Panc1 (cell line): ENCODE results near the gene NPTXR. TPM values are rescaled to one million over a fixed set of nuclear protein-coding genes. Genes with fewer than 3 reads are reported as not detected.

ENCODE experiments used
- ATAC-seq: fragments of 200-7000 bp; cut with Tn5 transposase; 2 replicates; pipeline ENCODE4 v1.9.1; 2020; ENCODE audit warnings: mild to moderate bottlenecking, moderate library complexity
- BruUV-seq: library from RNA; stranded (reverse); fragments of 400-500 nt; replicated peaks from 2 replicates; lab custom pipeline; 2021; lab: Mats Ljungman, UMichigan
- CTCF ChIA-PET: fragments of 300-600 bp; sonication (Branson Sonifier 250); formaldehyde crosslinking; loops from one replicate; lab custom pipeline; 2022; ENCODE audit warnings: antibody characterized with exemption; lab: Charles Lee
- POLR2A ChIA-PET: fragments of 300-600 bp; sonication (Branson Sonifier 250); formaldehyde crosslinking; loops from one replicate; lab custom pipeline; 2022; ENCODE audit warnings: antibody characterized with exemption; lab: Charles Lee
- DNase-seq: peaks from one replicate; pipeline ENCODE4 v3.0.0-alpha.2; 2010; ENCODE audit warnings: low read depth, low spot score
- H3K27ac ChIP-seq: 2 replicates; pipeline ENCODE4 v1.5.1; 2011; ENCODE audit warnings: mild to moderate bottlenecking, low read length, inconsistent platforms
- H3K27me3 ChIP-seq: fragments of 200-500 bp; sonication (Bioruptor generic); 2 replicates; pipeline ENCODE4 v1.6.0; 2014; ENCODE audit warnings: low read length, inconsistent platforms; ENCODE audit not compliant: control insufficient read depth, insufficient read depth
- H3K36me3 ChIP-seq: fragments of 200-500 bp; sonication (Bioruptor generic); 2 replicates; pipeline ENCODE4 v1.5.1; 2014; ENCODE audit warnings: inconsistent platforms, mild to moderate bottlenecking, low read length, moderate library complexity; ENCODE audit not compliant: control insufficient read depth, insufficient read depth
- H3K4me1 ChIP-seq: 2 replicates; pipeline ENCODE4 v1.5.1; 2011; ENCODE audit warnings: inconsistent platforms, mild to moderate bottlenecking, low read length, moderate library complexity; ENCODE audit not compliant: control insufficient read depth, insufficient read depth
- H3K4me3 ChIP-seq, 2 experiments: 2 replicates each; pipeline ENCODE4 v1.5.1; 2011 to 2012; ENCODE audit warnings: low read depth in 2 of 2, low read length in 2 of 2, mild to moderate bottlenecking in 2 of 2, inconsistent platforms in 1 of 2, moderate library complexity in 1 of 2
- H3K9me3 ChIP-seq: fragments of 200-500 bp; sonication (Bioruptor generic); 2 replicates; pipeline ENCODE4 v1.5.1; 2014; ENCODE audit warnings: low read depth, mild to moderate bottlenecking, inconsistent platforms, low read length, moderate library complexity; ENCODE audit not compliant: control insufficient read depth, insufficient read depth
- CTCF ChIP-seq: fragments of 450-650 bp; IDR thresholded peaks from 2 replicates; pipeline ENCODE4 v1.5.1; 2017; ENCODE audit warnings: mild to moderate bottlenecking
- POLR2AphosphoS5 ChIP-seq: IDR thresholded peaks from 2 replicates; pipeline ENCODE4 v1.6.1; 2012; ENCODE audit warnings: mild to moderate bottlenecking, low read depth, low read length, moderate library complexity
- REST ChIP-seq, 2 experiments: IDR thresholded peaks; 2 replicates each; pipeline ENCODE4 v1.6.1; 2011 to 2012; ENCODE audit warnings: low read depth in 2 of 2, control low read depth in 1 of 2, low read length in 1 of 2, mild to moderate bottlenecking in 1 of 2, moderate library complexity in 1 of 2; ENCODE audit not compliant: insufficient read depth in 1 of 2
- SIN3A ChIP-seq: IDR thresholded peaks from 2 replicates; pipeline ENCODE4 v1.6.1; 2012; ENCODE audit warnings: low read depth, mild to moderate bottlenecking, low read length, moderate library complexity, borderline replicate concordance; ENCODE audit not compliant: insufficient read depth
- TCF7L2 ChIP-seq: IDR thresholded peaks from 2 replicates; pipeline ENCODE4 v1.6.1; 2011; ENCODE audit warnings: mild to moderate bottlenecking, low read depth, low read length, inconsistent platforms
- in situ Hi-C: cut with HindIII; loops from 2 replicates; pipeline ENCODE4 v1.10.0; 2016; ENCODE audit warnings: low sequenced_read_pairs, low pct_unique_long_range_greater_than_20kb
- intact Hi-C: fragments of 100-400 bp; cut with micrococcal nuclease; formaldehyde crosslinking; loops from one replicate; pipeline ENCODE4 v1.10.0; 2022; ENCODE audit not compliant: unreplicated experiment
- total RNA-seq: library from RNA; stranded (reverse); gene quantifications from one replicate; pipeline ENCODE4 v1.2.1, GENCODE V29; 2021; ENCODE audit not compliant: unreplicated experiment

Gene NPTXR
- total RNA-seq, 1 experiment from 2014 or later = 32.6 TPM

- POLR2A ChIA-PET = no interaction called here
Measured at GRCh38 chr22:38830026-38830844, 13.6 kb downstream of the NPTXR start.

GRCh38 chr22:38829485-38829884 lies 14.3 kb downstream of the NPTXR start:
- no peaks in the 10 kb centered on the region for H3K9me3 ChIP-seq
- no peaks in the 10 kb centered on the region for H3K27me3 ChIP-seq
- no peak for DNase-seq
- intact Hi-C loops = no loop called here
- H3K27ac ChIP-seq = no peak overlapping the region
- in situ Hi-C loops = no loop called here
- ChIA-PET CTCF (no interaction called here), POLR2A (no interaction called here)
- no peaks in the 10 kb centered on the region; the same call in 1 of the 2 replicates for H3K4me1 ChIP-seq
- no peak for TF ChIP-seq CTCF
- no peak for TF ChIP-seq POLR2AphosphoS5
- TF ChIP-seq TCF7L2 = no peak
- TF ChIP-seq REST (IDR thresholded peaks at IDR 0.05; ENCODE audit: insufficient read depth in 1 of 2, low read depth in 2 of 2, low read length in 1 of 2) = no peak
- TF ChIP-seq SIN3A = no peak
- H3K4me3 ChIP-seq = no peak overlapping the region
- BruUV-seq = no TSS peak
- ATAC-seq = no peak; the same call in 1 of the 2 replicates
- H3K36me3 ChIP-seq = no peaks in the 10 kb centered on the region

More at GRCh38 chr22:38830026-38830844, 13.6 kb downstream of the NPTXR start:
- in situ Hi-C loops = no loop called here
- no peak for ATAC-seq
- Histone ChIP-seq H3K27ac (no peak overlapping the region), H3K27me3 (no peaks in the 10 kb centered on the region), H3K9me3 (no peaks in the 10 kb centered on the region), H3K36me3 (no peaks in the 10 kb centered on the region), H3K4me1 (no peaks in the 10 kb centered on the region; the same call in 1 of the 2 replicates), H3K4me3 (no peak overlapping the region)
- no TSS peak for BruUV-seq
- CTCF ChIA-PET = no interaction called here
- no peak for DNase-seq
- intact Hi-C loops = no loop called here
- TF ChIP-seq CTCF = no peak
- TF ChIP-seq TCF7L2 = no peak
- no peak for TF ChIP-seq POLR2AphosphoS5
- no peak for TF ChIP-seq REST (IDR thresholded peaks at IDR 0.05; ENCODE audit: insufficient read depth in 1 of 2, low read depth in 2 of 2, low read length in 1 of 2)
- TF ChIP-seq SIN3A = no peak
